T follicular helper cell (primary cell): ENCODE results near the gene ERC2.

Source experiments
- DNase-seq: peaks from one replicate; pipeline ENCODE4 v3.0.0-alpha.2; 2020; ENCODE audit warnings: low read depth

Gene ERC2

GRCh38 chr3:55494976-55495375 lies 973.3 kb downstream of the ERC2 start:
- DNase-seq = no peak

- DNase-seq = no peak
Measured at GRCh38 chr3:55492976-55493375, 975.3 kb downstream of the ERC2 start.

- no peak for DNase-seq
Measured at GRCh38 chr3:55491296-55491816, 976.9 kb downstream of the ERC2 start.

GRCh38 chr3:55490276-55490913 lies 977.9 kb downstream of the ERC2 start:
- no peak for DNase-seq

- no peak for DNase-seq
Measured at GRCh38 chr3:55489798-55490132, 978.5 kb downstream of the ERC2 start.

GRCh38 chr3:55488398-55489055 lies 979.7 kb downstream of the ERC2 start:
- DNase-seq = no peak

GRCh38 chr3:55487381-55488241 lies 980.7 kb downstream of the ERC2 start:
- no peak for DNase-seq

GRCh38 chr3:55486857-55487380 lies 981.3 kb downstream of the ERC2 start, which contains the start of gene WNT5A:
TSS of gene WNT5A (minus strand) at chr3:55487306. CDS start at chr3:55486985, 321 bp downstream.
- DNase-seq = no peak

GRCh38 chr3:55486101-55486856 lies 982.0 kb downstream of the ERC2 start:
- DNase-seq = no peak

- DNase-seq = no peak
Measured at GRCh38 chr3:55484801-55485791, 983.2 kb downstream of the ERC2 start.

GRCh38 chr3:55484191-55484689 lies 984.0 kb downstream of the ERC2 start:
- DNase-seq = no peak

- DNase-seq = no peak
Measured at GRCh38 chr3:55483196-55484095, 984.8 kb downstream of the ERC2 start.

GRCh38 chr3:55482496-55483195 lies 985.6 kb downstream of the ERC2 start:
- no peak for DNase-seq

GRCh38 chr3:55481744-55482495 lies 986.3 kb downstream of the ERC2 start:
- no peak for DNase-seq

- no peak for DNase-seq
Measured at GRCh38 chr3:55480911-55481743, 987.1 kb downstream of the ERC2 start.
